ENCODE results near the gene ANKS3.
A peak's percentile ranks its signal among the peaks of the same experiment; 100 is the strongest.

ANKS3 gene

DNA sequence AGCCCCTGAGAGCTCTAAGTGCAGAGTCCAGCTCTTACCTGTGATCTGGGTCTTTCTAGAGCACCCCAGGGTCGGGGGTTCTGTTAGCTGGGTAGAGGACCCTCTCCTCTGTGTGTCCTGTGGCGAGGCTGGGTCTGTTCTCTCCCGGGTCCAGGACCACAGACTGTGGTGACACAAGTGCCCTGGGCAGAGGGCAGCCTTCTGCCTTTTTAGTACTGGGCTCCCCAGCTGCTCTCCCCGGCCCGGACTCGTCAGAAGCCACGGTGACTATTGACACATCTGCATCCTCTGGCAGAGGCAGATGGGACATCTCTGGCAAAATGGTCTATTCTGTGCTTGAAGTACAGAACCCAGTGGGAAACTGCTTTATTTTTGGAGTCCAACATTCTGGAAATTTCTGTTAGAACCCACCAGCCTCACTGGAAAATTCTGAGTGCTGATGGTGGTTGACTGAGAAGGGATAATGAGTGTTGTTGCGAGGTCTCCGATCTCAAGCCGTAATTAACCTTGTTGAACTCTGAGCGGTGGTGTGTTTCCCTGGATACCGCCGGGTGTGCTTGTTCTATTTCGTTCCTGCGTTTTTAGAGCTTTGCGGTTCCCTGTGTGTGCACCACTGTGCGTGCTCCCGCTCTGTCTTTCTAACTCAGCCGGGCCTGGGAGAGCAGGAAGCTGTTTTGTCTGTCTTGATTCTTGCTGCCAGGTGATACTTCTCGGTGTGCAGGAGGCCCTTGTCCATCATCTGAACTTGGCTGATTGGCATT is 66.7 kb downstream of the ANKS3 start:
- Histone ChIP-seq H3K9me3 (ENCODE audit: control extremely low read depth in 1 of 5, control insufficient read depth in 4 of 5, insufficient read depth in 2 of 5, low read depth in 1 of 5, low read length in 4 of 5) (no peaks in the 10 kb centered on the region), H3K4me3 (ENCODE audit: control insufficient read depth in 1 of 7, extremely low read depth in 1 of 7, insufficient read depth in 4 of 7, low read depth in 2 of 7, low read length in 6 of 7) (no peak overlapping the region), H3K4me1 (ENCODE audit: control extremely low read depth in 1 of 4, control insufficient read depth in 4 of 4, insufficient read depth in 4 of 4, low read length in 3 of 4) (peaks cover 5 to 44% (median 38%) of the 10 kb centered on the region in 4 experiments), H3K27me3 (replicated peaks in 2 of 5; ENCODE audit: control insufficient read depth in 4 of 5, insufficient read depth in 5 of 5, low read length in 4 of 5) (no peaks in the 10 kb centered on the region), H3K27ac (ENCODE audit: insufficient read depth in 1 of 2, low read depth in 1 of 2, low read length in 2 of 2, poor library complexity in 1 of 2, severe bottlenecking in 2 of 2) (no peak overlapping the region), H3K36me3 (ENCODE audit: control insufficient read depth in 4 of 4, insufficient read depth in 4 of 4, low read length in 3 of 4) (peaks cover 10 to 61% (median 38%) of the 10 kb centered on the region in 4 experiments)
- POLR2A ChIA-PET: no interaction called here
- no peak for DNase-seq
- 97% methylated on average over 20 of the region's 20 CpGs for WGBS (ENCODE audit: insufficient coverage)
- CTCF ChIA-PET: interaction anchor here (0.6 to 1.0 kb wide), 4 partner anchors 15 to 136 kb away, joined by 3 to 5 read pairs (median 4); no protein-coding TSS in a partner anchor

DNA sequence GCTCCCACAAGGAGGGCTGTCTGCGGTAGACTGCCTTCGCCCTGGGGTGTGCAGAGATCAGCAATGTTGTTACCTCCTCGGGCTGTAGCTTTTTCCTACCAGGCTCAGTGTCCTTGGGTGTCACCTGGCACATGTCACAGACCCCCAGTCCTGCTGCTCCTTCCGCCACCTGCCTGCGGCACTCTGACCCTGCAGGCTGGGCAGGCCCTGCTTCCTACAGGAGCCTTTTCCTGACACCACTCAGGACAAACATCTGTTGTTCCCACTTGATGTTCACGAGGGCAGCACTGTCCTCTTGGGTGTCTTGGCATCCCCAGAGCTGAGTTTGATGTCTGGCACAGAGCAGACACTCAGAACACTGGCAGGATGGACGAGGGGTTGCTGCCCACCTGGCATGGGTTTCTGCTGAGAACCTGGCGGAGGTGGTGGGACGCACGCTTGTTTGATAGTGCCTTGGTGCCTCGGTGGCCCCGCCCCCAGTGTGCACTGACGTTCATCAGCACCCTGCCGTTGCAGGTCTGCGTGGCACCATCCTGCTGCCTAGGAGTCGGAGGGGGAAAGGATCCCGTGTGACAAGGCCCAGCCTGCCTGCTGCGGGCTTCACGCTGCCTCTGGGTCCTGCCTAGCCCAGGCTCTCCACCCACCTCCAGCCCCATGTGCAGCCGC is 67.4 kb downstream of the ANKS3 start:
- no peak overlapping the region for H3K27ac ChIP-seq (ENCODE audit: insufficient read depth in 1 of 2, low read depth in 1 of 2, low read length in 2 of 2, poor library complexity in 1 of 2, severe bottlenecking in 2 of 2)

DNA sequence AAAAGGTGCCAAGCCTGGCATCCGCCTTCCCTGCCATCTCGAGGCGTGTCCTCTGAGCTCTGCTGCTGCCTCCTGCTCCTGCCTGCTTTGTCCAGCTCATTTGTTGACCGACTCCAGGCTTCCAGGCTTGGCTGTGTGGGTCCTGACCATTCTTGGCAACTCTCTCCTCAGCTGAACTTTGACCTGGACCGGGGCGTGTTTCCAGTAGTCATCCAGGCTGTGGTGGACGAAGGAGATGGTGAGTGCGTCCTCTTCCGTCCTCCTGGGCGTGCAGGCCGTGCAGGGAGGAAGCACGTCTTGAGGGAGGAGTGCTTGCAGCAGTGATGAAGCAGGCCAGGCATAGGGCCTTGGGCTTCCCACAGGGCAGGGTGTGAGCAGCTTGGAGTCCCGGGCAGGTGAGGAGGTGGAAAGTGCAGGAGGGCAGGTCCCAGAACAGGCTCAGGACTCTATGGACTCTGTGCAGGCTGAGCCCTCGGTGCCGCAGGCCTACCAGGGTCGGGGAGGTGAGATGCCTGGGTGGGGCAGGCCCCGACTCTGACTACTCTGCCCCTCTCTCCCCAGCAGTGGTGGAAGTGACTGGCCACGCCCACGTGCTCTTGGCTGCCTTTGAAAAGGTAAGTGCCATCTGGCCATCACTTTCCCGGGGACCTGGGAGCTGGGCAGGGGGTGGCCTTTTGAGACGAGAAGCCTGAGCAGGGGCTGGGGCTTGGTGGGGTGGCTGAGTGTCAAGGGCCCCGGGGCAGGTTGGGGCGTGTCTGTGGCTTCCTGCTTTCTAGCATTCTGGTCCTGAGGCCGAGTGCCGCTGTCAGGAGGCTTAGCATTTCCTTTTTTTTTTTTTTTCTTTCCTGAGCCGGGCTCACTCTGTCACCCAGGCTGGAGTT is 69.3 kb downstream of the ANKS3 start:
- no peak overlapping the region for H3K27ac ChIP-seq (ENCODE audit: insufficient read depth in 1 of 2, low read depth in 1 of 2, low read length in 2 of 2, poor library complexity in 1 of 2, severe bottlenecking in 2 of 2)
- 37% methylated on average over 19 of the region's 26 CpGs for WGBS (ENCODE audit: insufficient coverage)
- ChIA-PET POLR2A (no interaction called here), CTCF (interaction anchor here (2.3 kb wide), 1 partner anchor 18 kb away, joined by 6 read pairs; no protein-coding TSS in a partner anchor)
- H3K36me3 ChIP-seq (ENCODE audit: control insufficient read depth in 4 of 4, insufficient read depth in 4 of 4, low read length in 3 of 4): peaks cover 9 to 64% (median 24%) of the 10 kb centered on the region in 4 experiments
- peaks cover 5 to 70% (median 64%) of the 10 kb centered on the region in 4 experiments for H3K4me1 ChIP-seq (ENCODE audit: control extremely low read depth in 1 of 4, control insufficient read depth in 4 of 4, insufficient read depth in 4 of 4, low read length in 3 of 4)
- no peaks in the 10 kb centered on the region for H3K27me3 ChIP-seq (replicated peaks in 2 of 5; ENCODE audit: control insufficient read depth in 4 of 5, insufficient read depth in 5 of 5, low read length in 4 of 5)
- peak overlapping the region in 3 of 7 experiments; percentile 0 to 26 (median 14) for H3K4me3 ChIP-seq (ENCODE audit: control insufficient read depth in 1 of 7, extremely low read depth in 1 of 7, insufficient read depth in 4 of 7, low read depth in 2 of 7, low read length in 6 of 7)
- no peaks in the 10 kb centered on the region for H3K9me3 ChIP-seq (ENCODE audit: control extremely low read depth in 1 of 5, control insufficient read depth in 4 of 5, insufficient read depth in 2 of 5, low read depth in 1 of 5, low read length in 4 of 5)
- peak; percentile 52 to 81 (median 78) for DNase-seq

More for the DNA sequence above, 67.4 kb downstream of the ANKS3 start:
- H3K9me3 ChIP-seq (ENCODE audit: control extremely low read depth in 1 of 5, control insufficient read depth in 4 of 5, insufficient read depth in 2 of 5, low read depth in 1 of 5, low read length in 4 of 5): no peaks in the 10 kb centered on the region
- peaks cover 5 to 51% (median 45%) of the 10 kb centered on the region in 4 experiments for H3K4me1 ChIP-seq (ENCODE audit: control extremely low read depth in 1 of 4, control insufficient read depth in 4 of 4, insufficient read depth in 4 of 4, low read length in 3 of 4)
- no peak for DNase-seq
- ChIA-PET POLR2A (no interaction called here), CTCF (interaction anchor here (2.3 kb wide), 1 partner anchor 16 kb away, joined by 6 read pairs; no protein-coding TSS in a partner anchor)
- no peaks in the 10 kb centered on the region for H3K27me3 ChIP-seq (replicated peaks in 2 of 5; ENCODE audit: control insufficient read depth in 4 of 5, insufficient read depth in 5 of 5, low read length in 4 of 5)
- H3K4me3 ChIP-seq (ENCODE audit: control insufficient read depth in 1 of 7, extremely low read depth in 1 of 7, insufficient read depth in 4 of 7, low read depth in 2 of 7, low read length in 6 of 7): no peak overlapping the region
- peaks cover 10 to 61% (median 36%) of the 10 kb centered on the region in 4 experiments for H3K36me3 ChIP-seq (ENCODE audit: control insufficient read depth in 4 of 4, insufficient read depth in 4 of 4, low read length in 3 of 4)
- 94% methylated on average over 19 of the region's 20 CpGs for WGBS (ENCODE audit: insufficient coverage)

DNA sequence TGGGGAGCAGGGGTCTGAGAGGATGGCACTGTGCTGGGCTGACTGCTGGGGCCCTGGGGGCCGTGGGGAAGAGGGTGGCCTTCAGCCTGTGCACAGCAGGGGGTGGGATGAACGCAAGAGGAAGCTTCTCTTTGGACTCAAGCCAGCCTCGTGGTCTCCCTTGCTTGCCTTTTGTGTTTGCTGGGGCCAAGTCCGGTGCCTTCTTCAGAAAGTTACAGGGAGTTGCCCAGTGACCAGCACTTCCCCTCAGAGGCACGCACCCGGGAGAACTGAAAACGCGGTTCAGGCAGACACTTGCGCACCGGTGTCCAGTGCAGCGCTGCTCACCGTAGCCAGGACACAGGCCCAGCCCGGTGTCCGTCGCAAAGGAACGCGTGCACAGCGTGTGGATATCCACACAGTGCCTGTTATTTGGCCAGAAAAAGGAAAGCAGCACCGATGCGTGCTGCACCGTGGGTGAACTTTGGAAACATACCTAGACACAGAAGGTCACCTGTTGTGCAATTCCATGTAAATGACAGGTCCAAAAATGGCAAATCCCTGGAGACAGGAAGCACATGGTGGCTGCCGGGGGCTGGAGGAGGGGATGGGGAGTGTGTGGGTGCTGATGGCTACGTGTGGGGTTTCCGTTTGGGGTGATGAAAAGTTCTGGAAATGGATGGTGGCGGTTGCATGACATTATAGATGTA is 70.2 kb downstream of the ANKS3 start:
- Histone ChIP-seq H3K36me3 (ENCODE audit: control insufficient read depth in 4 of 4, insufficient read depth in 4 of 4, low read length in 3 of 4) (peaks cover 8 to 64% (median 22%) of the 10 kb centered on the region in 4 experiments), H3K27ac (ENCODE audit: insufficient read depth in 1 of 2, low read depth in 1 of 2, low read length in 2 of 2, poor library complexity in 1 of 2, severe bottlenecking in 2 of 2) (peak overlapping the region; percentile 8 to 52), H3K4me3 (ENCODE audit: control insufficient read depth in 1 of 7, extremely low read depth in 1 of 7, insufficient read depth in 4 of 7, low read depth in 2 of 7, low read length in 6 of 7) (peak overlapping the region in 5 of 7 experiments; percentile 2 to 46 (median 23)), H3K9me3 (ENCODE audit: control extremely low read depth in 1 of 5, control insufficient read depth in 4 of 5, insufficient read depth in 2 of 5, low read depth in 1 of 5, low read length in 4 of 5) (no peaks in the 10 kb centered on the region), H3K27me3 (replicated peaks in 2 of 5; ENCODE audit: control insufficient read depth in 4 of 5, insufficient read depth in 5 of 5, low read length in 4 of 5) (no peaks in the 10 kb centered on the region), H3K4me1 (ENCODE audit: control extremely low read depth in 1 of 4, control insufficient read depth in 4 of 4, insufficient read depth in 4 of 4, low read length in 3 of 4) (peaks cover 5 to 77% (median 67%) of the 10 kb centered on the region in 4 experiments)
- CTCF ChIA-PET: interaction anchor here (2.3 kb wide), 1 partner anchor 19 kb away, joined by 6 read pairs; no protein-coding TSS in a partner anchor
- WGBS (ENCODE audit: insufficient coverage): 27% methylated on average over 22 of the region's 25 CpGs
- POLR2A ChIA-PET: no interaction called here
- peak; percentile 60 to 92 (median 90) for DNase-seq

DNA sequence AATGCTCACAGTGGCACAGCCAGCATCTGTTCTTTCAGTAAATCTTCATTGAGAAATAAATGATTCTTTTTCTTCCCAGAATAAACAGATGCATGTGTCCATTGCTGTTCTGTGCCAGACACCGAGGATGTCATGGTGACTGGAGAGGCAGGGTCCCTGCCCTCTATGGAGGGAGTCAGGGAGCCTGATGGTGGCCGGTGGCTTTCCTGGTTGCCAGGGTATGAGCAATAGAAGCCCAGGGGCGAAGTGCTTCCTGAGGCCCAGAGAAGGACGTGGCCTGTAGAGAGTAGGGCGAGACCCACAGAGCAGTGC is 70.7 kb downstream of the ANKS3 start:
- Histone ChIP-seq H3K4me3 (ENCODE audit: control insufficient read depth in 1 of 7, extremely low read depth in 1 of 7, insufficient read depth in 4 of 7, low read depth in 2 of 7, low read length in 6 of 7) (peak overlapping the region in 4 of 7 experiments; percentile 12 to 46 (median 24)), H3K4me1 (ENCODE audit: control extremely low read depth in 1 of 4, control insufficient read depth in 4 of 4, insufficient read depth in 4 of 4, low read length in 3 of 4) (peaks cover 5 to 77% (median 67%) of the 10 kb centered on the region in 4 experiments), H3K36me3 (ENCODE audit: control insufficient read depth in 4 of 4, insufficient read depth in 4 of 4, low read length in 3 of 4) (peaks cover 3 to 64% (median 22%) of the 10 kb centered on the region in 4 experiments), H3K27me3 (replicated peaks in 2 of 5; ENCODE audit: control insufficient read depth in 4 of 5, insufficient read depth in 5 of 5, low read length in 4 of 5) (no peaks in the 10 kb centered on the region), H3K27ac (ENCODE audit: insufficient read depth in 1 of 2, low read depth in 1 of 2, low read length in 2 of 2, poor library complexity in 1 of 2, severe bottlenecking in 2 of 2) (peak overlapping the region; percentile 8 to 52), H3K9me3 (ENCODE audit: control extremely low read depth in 1 of 5, control insufficient read depth in 4 of 5, insufficient read depth in 2 of 5, low read depth in 1 of 5, low read length in 4 of 5) (no peaks in the 10 kb centered on the region)
- ChIA-PET CTCF (no interaction called here), POLR2A (no interaction called here)
- DNase-seq: no peak
- WGBS (ENCODE audit: insufficient coverage): 13% methylated on average over 3 of the region's 5 CpGs

DNA sequence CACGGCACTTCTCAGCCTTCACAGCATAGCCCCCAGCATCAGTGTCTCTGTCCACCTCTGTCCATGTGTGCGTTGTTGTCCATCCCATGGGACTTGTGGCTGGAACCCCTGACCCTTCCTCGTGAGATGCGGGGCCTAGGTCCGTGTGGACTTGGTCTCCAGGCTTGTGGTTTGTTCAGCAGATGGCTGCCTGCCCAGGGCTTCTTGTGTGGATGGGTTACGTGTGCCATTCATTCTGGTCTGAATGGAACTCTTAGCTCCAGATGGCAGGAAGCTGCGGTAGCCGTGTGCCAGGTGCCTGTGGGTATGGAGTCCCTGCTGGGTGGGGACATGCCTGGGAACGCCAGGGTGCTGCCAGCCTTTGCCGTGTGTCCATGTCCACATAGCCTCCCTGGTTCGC is 72.4 kb downstream of the ANKS3 start:
- H3K9me3 ChIP-seq (ENCODE audit: control extremely low read depth in 1 of 5, control insufficient read depth in 4 of 5, insufficient read depth in 2 of 5, low read depth in 1 of 5, low read length in 4 of 5): no peaks in the 10 kb centered on the region
- no peak overlapping the region for H3K27ac ChIP-seq (ENCODE audit: insufficient read depth in 1 of 2, low read depth in 1 of 2, low read length in 2 of 2, poor library complexity in 1 of 2, severe bottlenecking in 2 of 2)
- ChIA-PET POLR2A (interaction anchor here (0.8 to 1.0 kb wide), 3 partner anchors 12 to 43 kb away, joined by 3 read pairs; no protein-coding TSS in a partner anchor), CTCF (interaction anchor here (1.3 to 2.1 kb wide), 4 partner anchors 12 to 21 kb away, joined by 4 to 8 read pairs (median 7); no protein-coding TSS in a partner anchor)
- peaks cover 0 to 59% (median 16%) of the 10 kb centered on the region in 4 experiments for H3K36me3 ChIP-seq (ENCODE audit: control insufficient read depth in 4 of 4, insufficient read depth in 4 of 4, low read length in 3 of 4)
- H3K4me1 ChIP-seq (ENCODE audit: control extremely low read depth in 1 of 4, control insufficient read depth in 4 of 4, insufficient read depth in 4 of 4, low read length in 3 of 4): peaks cover 5 to 76% (median 67%) of the 10 kb centered on the region in 4 experiments
- peak; percentile 85 to 98 (median 97) for DNase-seq
- 5% methylated on average over 10 of the region's 11 CpGs for WGBS (ENCODE audit: insufficient coverage)
- H3K27me3 ChIP-seq (replicated peaks in 2 of 5; ENCODE audit: control insufficient read depth in 4 of 5, insufficient read depth in 5 of 5, low read length in 4 of 5): no peaks in the 10 kb centered on the region
- H3K4me3 ChIP-seq (ENCODE audit: control insufficient read depth in 1 of 7, extremely low read depth in 1 of 7, insufficient read depth in 4 of 7, low read depth in 2 of 7, low read length in 6 of 7): peak overlapping the region in 2 of 7 experiments; percentile 12 to 20

Data from common myeloid progenitor, CD34-positive (primary cell).